ENCODE measurements around the gene ANO3. TPM values are rescaled to one million over a fixed set of nuclear protein-coding genes. Genes with fewer than 3 reads are reported as not detected.

ANO3 gene
- total and polyA plus RNA-seq, 4 donors: 0.02 to 0.63 (median 0.16) TPM

DNA sequence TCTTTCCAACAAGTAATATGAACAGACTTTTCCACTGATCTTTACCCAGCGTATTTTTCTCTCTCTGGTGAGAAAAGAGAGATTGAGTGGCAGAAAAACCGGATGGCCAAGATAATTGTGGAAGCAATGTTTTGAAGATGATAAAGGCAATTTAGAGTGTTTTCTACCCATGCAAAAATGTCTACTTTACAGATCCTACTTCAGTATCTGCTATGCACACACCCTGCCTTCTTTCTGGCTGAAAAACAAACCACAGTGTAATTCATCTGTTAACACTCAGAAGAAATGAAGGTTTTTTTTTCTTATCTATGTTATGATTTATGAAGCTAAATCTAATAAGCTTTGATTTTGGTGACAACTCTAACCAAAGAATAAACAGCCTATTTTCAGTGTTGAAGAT lies 333.1 kb downstream of the ANO3 start:
- ATAC-seq (ENCODE audit: insufficient read depth, low FRiP score): no peak
- WGBS, 2 donors: 68 to 73% methylated on average over 2 of the region's 2 CpGs
- Histone ChIP-seq H3K4me1 (ENCODE audit: control insufficient read depth in 5 of 5, insufficient read depth in 5 of 5, low read length in 5 of 5) (peaks cover 0 to 35% (median 0%) of the 10 kb centered on the region in 5 donors), H3K4me3 (no peak overlapping the region), H3K9me3 (ENCODE audit: control insufficient read depth in 4 of 4, insufficient read depth in 3 of 4, low read length in 3 of 4) (no peaks in the 10 kb centered on the region), H3K9ac (ENCODE audit: insufficient read depth in 1 of 2, low read length in 2 of 2) (no peak overlapping the region), H3K36me3 (ENCODE audit: control insufficient read depth in 4 of 4, insufficient read depth in 4 of 4, low read length in 4 of 4) (no peaks in the 10 kb centered on the region), H3K27ac (ENCODE audit: low read depth in 1 of 2, low read length in 1 of 2) (no peak overlapping the region), H3K27me3 (ENCODE audit: control insufficient read depth in 3 of 3, insufficient read depth in 3 of 3, low read length in 2 of 3) (no peaks in the 10 kb centered on the region)
- DNase-seq: peak; percentile 17 to 92 (median 91)
- TF ChIP-seq, protein P1, sequence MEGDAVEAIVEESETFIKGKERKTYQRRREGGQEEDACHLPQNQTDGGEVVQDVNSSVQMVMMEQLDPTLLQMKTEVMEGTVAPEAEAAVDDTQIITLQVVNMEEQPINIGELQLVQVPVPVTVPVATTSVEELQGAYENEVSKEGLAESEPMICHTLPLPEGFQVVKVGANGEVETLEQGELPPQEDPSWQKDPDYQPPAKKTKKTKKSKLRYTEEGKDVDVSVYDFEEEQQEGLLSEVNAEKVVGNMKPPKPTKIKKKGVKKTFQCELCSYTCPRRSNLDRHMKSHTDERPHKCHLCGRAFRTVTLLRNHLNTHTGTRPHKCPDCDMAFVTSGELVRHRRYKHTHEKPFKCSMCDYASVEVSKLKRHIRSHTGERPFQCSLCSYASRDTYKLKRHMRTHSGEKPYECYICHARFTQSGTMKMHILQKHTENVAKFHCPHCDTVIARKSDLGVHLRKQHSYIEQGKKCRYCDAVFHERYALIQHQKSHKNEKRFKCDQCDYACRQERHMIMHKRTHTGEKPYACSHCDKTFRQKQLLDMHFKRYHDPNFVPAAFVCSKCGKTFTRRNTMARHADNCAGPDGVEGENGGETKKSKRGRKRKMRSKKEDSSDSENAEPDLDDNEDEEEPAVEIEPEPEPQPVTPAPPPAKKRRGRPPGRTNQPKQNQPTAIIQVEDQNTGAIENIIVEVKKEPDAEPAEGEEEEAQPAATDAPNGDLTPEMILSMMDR (IDR thresholded peaks at IDR 0.05; ENCODE audit: control extremely low read depth, extremely low read depth): no peak

DNA sequence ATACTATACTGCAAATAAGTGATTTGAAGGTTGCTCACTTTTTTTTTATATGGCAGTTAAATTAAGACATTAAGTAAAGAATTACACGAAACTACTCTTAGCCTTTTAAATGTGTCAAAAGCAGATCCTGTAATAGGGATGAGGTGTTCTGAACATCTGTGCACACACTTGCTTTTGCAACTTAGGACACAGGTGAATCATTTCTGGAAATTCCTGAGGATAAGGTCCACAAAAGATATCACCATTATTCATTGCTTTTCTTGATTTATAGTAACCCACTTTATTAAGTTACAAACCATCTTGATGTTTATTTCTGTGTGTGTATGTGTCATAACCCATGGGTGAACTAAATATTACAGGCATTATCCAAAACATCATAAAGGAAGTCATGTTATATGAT lies 334.0 kb downstream of the ANO3 start:
- no peak for DNase-seq
- Histone ChIP-seq H3K27ac (ENCODE audit: low read depth in 1 of 2, low read length in 1 of 2) (no peak overlapping the region), H3K4me1 (ENCODE audit: control insufficient read depth in 5 of 5, insufficient read depth in 5 of 5, low read length in 5 of 5) (peaks cover 0 to 35% (median 0%) of the 10 kb centered on the region in 5 donors), H3K9ac (ENCODE audit: insufficient read depth in 1 of 2, low read length in 2 of 2) (no peak overlapping the region), H3K36me3 (ENCODE audit: control insufficient read depth in 4 of 4, insufficient read depth in 4 of 4, low read length in 4 of 4) (no peaks in the 10 kb centered on the region), H3K27me3 (ENCODE audit: control insufficient read depth in 3 of 3, insufficient read depth in 3 of 3, low read length in 2 of 3) (no peaks in the 10 kb centered on the region), H3K4me3 (no peak overlapping the region), H3K9me3 (ENCODE audit: control insufficient read depth in 4 of 4, insufficient read depth in 3 of 4, low read length in 3 of 4) (no peaks in the 10 kb centered on the region)
- ATAC-seq (ENCODE audit: insufficient read depth, low FRiP score): no peak
- WGBS, 2 donors: 78 to 94% methylated on average over 1 of the region's 1 CpG
- TF ChIP-seq, protein P1 (IDR thresholded peaks at IDR 0.05; ENCODE audit: control extremely low read depth, extremely low read depth): no peak

DNA sequence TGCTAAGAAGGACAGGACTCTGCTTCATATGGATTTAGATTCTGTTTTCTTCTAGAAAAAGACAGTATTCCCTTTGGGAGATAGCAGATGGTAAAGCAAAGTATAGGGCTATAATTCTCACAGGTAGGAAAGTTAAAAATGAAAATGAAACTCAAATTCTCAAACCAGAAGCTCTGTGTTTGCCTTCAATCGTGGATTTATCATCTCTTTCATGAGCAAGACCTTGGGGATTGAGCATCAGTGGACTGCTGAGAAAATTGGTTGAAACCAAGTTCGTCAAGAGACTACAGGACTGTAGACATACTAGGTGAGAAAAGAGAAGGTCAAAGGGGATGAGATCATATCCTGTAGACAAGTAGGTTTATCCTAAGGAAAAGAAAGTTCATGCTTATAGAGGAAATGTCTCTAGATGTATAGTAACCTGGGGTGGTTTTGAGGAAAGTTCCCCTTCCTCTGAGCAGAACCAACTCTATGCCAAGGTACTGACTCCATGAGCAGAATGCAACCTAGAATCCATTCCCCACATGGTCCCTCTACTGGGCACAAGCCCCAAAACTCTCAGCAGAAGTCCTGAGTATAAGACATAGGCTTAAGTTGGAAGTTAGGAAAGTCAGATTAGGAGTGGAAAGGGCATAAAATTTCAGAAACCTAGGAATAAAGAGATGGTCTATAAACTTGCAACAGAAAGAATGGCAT lies 343.5 kb downstream of the ANO3 start:
- Histone ChIP-seq H3K9me3 (ENCODE audit: control insufficient read depth in 4 of 4, insufficient read depth in 3 of 4, low read length in 3 of 4) (no peaks in the 10 kb centered on the region), H3K27me3 (ENCODE audit: control insufficient read depth in 3 of 3, insufficient read depth in 3 of 3, low read length in 2 of 3) (no peaks in the 10 kb centered on the region), H3K36me3 (ENCODE audit: control insufficient read depth in 4 of 4, insufficient read depth in 4 of 4, low read length in 4 of 4) (no peaks in the 10 kb centered on the region), H3K27ac (ENCODE audit: low read depth in 1 of 2, low read length in 1 of 2) (no peak overlapping the region), H3K4me1 (ENCODE audit: control insufficient read depth in 5 of 5, insufficient read depth in 5 of 5, low read length in 5 of 5) (no peaks in the 10 kb centered on the region), H3K4me3 (no peak overlapping the region), H3K9ac (ENCODE audit: insufficient read depth in 1 of 2, low read length in 2 of 2) (no peak overlapping the region)
- TF ChIP-seq, protein P1 (IDR thresholded peaks at IDR 0.05; ENCODE audit: control extremely low read depth, extremely low read depth): no peak
- ATAC-seq (ENCODE audit: insufficient read depth, low FRiP score) (no peak), DNase-seq (no peak)
- WGBS, 2 donors: 62 to 76% methylated on average over 2 of the region's 2 CpGs

DNA sequence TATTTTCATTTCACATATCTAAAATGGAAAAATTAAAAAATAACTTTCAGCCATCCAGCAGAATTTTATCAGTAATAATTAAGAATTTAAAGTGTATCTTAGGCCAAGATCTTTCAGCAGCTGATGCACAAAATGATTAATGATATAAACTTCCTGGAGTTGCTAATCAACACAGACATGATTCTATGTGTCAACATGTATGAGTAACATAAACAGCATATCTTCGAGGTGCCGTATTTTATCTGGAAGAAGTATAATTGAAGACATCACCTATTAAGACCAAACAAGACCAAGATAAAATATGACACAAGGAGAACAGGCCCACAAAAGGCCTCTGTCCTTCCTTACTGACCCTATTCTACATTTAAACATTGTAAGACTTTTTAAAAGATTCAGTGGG lies 344.7 kb downstream of the ANO3 start:
- TF ChIP-seq, protein P1 (IDR thresholded peaks at IDR 0.05; ENCODE audit: control extremely low read depth, extremely low read depth): no peak
- ATAC-seq (ENCODE audit: insufficient read depth, low FRiP score) (no peak), DNase-seq (no peak)
- Histone ChIP-seq H3K27me3 (ENCODE audit: control insufficient read depth in 3 of 3, insufficient read depth in 3 of 3, low read length in 2 of 3) (no peaks in the 10 kb centered on the region), H3K4me1 (ENCODE audit: control insufficient read depth in 5 of 5, insufficient read depth in 5 of 5, low read length in 5 of 5) (no peaks in the 10 kb centered on the region), H3K4me3 (no peak overlapping the region), H3K9ac (ENCODE audit: insufficient read depth in 1 of 2, low read length in 2 of 2) (no peak overlapping the region), H3K27ac (ENCODE audit: low read depth in 1 of 2, low read length in 1 of 2) (no peak overlapping the region), H3K36me3 (ENCODE audit: control insufficient read depth in 4 of 4, insufficient read depth in 4 of 4, low read length in 4 of 4) (no peaks in the 10 kb centered on the region), H3K9me3 (ENCODE audit: control insufficient read depth in 4 of 4, insufficient read depth in 3 of 4, low read length in 3 of 4) (no peaks in the 10 kb centered on the region)
- 68 to 75% methylated on average over 2 of the region's 2 CpGs for WGBS, 2 donors

All from lung (tissue), 12 donors.